Measurements from ENCODE around the gene INO80D.
"Not testable (repeated sequence)": the region's sequence is repeated elsewhere in the genome, so short reads cannot be mapped to it uniquely, and the experiment has no call there.

Gene INO80D

GRCh38 chr2:206085742-206086445 is at the start of gene INO80D:
TSS of gene INO80D (minus strand) at chr2:206086174. CDS start at chr2:206063016, 23,158 bp downstream.
- DNase-seq = peak; percentile 89

DNA sequence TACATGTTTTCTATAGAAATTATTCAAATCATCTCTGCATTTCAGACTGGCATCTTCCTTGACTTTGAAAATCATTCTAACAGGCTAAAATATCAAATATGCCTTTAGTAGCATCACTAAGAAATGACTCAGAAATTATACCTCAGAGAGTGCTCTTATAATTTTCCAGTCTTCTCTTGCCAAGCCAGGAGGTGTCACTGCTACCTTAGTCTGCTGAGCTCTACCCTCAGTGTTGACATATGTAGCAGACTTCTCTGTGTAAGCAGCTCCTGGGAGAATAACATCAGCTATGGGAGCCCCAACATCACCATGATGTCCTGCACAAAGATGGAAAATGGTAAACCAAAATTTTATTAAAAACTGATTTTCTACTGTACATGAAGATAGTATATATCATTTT is 41.7 kb upstream of the INO80D start:
- no peak for DNase-seq

- DNase-seq = no peak
Measured at GRCh38 chr2:206125901-206126300, 39.9 kb upstream of the INO80D start.

- DNase-seq = not testable (repeated sequence)
Measured at GRCh38 chr2:206122569-206122968, 36.6 kb upstream of the INO80D start.

GRCh38 chr2:206116278-206116677 is 30.3 kb upstream of the INO80D start:
- no peak for DNase-seq

DNA sequence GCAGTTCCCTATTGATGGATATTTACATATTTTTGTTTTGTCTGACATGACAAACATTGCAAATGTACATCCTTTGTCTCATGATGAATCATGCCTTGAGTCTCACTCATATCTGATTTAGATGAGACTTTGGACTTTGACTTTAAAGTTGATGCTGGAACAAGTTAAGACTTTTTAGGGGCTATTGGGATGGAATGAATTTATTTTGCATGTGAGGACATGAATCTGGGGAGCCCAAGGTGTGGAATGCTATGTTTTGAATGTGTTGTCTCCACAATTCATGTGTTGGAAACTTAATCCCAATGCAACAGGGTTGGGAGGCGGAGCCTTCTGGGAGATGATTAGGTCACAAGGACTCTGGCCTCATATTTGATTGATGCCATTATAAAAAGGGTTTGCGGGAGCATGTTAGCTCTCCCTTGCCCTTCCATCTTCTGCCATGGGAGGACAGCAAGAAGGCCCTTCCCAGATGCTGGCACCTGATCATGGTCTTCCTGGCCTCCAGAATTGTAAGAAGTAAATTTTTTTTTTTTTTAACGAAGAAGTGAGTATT is 29.1 kb upstream of the INO80D start:
- no peak for DNase-seq

DNA sequence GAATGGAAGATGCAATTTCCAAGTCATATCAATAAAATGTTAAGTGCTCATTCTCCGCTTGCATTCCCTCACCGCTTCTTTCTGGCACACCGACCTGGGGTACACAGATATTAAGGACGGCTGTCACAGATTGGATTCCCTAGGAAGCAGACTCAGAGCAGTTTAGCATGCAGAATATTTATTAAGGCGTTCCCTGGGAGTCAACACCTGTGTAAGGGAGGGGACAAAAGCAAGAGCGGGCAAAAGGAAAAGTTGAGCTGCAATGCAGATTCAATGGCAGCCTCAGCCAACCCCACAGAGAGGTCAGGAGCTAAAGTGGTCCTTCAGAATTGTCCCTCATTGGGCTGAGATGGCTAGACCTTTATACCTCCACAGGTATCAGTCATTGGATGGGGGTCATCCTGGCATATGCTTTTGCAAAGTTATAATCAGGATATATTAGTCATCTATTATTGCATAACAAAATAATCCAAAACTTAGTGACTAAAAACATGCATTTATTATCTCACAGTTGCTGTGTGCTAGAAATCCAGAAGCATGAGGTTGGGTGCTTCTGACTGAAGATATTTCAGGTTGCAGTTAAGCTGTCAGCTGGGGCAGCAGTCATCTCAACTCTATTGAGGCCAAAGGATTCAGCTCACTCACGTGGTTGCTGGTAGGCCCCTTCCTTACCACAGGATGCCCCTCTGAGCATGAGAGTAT is 27.0 kb upstream of the INO80D start:
- DNase-seq = no peak

DNA sequence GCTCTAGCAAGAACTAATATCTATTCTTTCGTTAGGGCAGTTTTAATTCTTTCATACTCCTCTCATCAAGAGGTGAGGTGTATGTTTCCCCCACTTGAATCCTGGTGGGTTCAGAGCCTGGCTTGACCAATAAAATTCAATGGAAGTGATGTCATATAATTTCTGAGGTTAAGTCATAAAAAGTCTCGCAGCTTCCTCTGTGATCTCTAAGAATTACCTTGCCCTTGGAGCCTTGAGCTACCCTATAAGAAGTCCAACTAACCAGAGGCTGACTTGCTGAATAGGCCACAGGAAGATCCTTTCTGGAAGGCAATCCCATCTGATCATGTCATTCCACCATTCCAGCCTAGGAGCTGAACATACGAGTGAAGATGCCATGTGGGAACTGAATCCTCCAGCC is 26.1 kb upstream of the INO80D start:
- DNase-seq = no peak

GRCh38 chr2:206108713-206109112 is 22.7 kb upstream of the INO80D start:
- DNase-seq = no peak

- no peak for DNase-seq
Measured at GRCh38 chr2:206105541-206105940, 19.6 kb upstream of the INO80D start.

- DNase-seq = no peak
Measured at GRCh38 chr2:206105038-206105437, 19.1 kb upstream of the INO80D start.

GRCh38 chr2:206098872-206099271 is 12.9 kb upstream of the INO80D start:
- not testable (repeated sequence) for DNase-seq

- DNase-seq = no peak
Measured at GRCh38 chr2:206098471-206098870, 12.5 kb upstream of the INO80D start.

GRCh38 chr2:206096876-206097275 is 10.9 kb upstream of the INO80D start:
- no peak for DNase-seq

DNA sequence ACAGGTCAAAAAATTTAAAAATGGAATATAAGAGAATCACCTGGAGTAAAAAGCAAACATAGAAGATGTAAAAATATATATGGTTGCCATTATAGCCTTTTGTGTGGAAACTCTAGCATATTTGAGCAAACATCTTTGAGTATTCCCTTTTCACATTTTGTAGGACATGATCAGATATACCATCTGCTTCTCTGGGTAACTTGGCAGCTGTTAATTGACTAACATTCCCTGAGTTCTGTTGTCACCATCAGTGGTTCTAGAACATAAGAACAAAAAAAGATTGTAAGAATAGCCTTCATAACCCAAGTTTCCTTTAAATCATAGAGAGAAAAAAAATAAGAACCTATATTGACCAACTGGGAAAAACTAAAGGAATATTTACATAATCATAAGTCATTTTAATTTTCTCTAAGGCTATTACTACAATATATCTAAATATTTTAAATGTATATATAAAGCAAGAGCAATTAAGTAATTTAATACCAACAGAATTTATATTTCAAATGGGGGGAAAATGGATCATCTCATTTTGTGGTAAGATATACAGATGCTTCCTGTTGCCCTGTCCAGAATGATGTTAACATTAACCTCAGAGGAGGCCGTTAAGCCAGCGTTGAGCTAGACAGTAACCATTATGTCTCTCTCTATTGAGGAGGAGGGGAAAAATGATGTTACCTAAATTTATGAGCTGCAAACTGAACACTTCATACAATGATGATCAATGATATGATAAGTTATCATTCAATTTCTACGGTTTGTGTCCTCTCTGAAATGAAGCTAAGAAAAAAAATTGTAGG is 9.8 kb upstream of the INO80D start:
- DNase-seq = no peak

DNA sequence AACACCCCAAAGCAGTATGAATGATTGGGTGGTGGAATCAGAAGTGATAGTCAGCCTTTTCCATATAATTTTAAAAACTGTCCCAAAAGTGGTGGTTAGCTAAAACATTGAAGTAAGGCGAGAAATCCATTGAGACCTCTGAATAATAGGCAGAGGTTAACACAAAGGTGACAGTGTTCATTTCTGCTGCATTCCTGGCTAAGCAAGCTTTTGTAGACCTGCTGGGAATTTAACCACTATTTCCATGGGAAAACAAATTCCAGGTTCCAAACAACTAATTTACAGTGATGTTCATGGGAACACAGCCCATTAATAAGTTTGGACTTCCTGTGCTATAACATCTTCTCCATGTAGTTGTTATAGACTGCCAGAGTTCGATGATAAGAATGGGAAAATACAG is 6.3 kb upstream of the INO80D start:
- DNase-seq = no peak

DNA sequence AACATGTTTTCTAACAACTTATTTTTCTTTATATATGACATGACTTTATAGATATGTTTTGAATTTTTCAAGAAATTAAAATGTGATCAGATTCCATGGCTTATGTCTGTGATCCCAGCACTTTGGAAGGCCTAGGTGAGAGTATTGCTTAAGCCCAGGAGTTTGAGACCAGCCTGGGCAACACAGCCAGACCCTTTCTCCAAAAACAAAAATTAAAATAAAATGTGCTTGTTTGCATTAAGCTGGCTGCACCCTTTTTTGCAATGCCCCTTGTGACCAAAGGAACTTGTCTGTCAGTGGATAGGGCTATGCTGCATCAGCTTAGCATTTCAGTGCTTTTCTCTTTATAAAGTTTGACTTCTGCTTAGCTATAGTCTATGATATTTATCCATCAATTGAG is 2.3 kb upstream of the INO80D start:
- DNase-seq = no peak

DNA sequence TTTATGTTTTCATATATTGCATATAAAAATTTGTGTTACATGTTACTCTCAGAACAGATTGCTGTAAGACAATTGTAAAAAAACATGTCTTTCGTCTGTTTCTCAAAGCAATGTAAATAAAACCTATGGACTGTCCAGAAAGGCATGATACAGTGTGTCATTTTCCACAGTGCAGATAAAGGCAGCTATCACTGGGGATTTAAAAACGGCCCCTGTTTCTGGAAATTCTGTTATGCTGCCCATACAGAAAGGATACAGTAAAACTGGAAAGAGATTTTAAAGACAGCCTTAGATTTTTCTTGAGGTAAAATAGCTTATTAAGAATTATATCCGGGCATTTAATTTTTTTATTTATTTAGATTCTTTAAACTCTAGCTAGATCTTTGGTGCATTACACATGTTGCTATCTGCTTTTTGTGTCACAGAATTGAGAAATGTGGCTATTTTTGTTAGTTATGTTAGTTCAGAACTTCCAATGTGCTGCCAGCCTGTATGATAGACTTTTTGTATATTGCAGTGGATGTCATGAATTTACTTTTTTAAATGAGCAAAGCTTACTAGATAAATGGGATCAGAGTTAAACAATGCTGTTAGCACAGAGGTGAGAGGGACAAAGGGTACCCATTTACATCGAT is 859 bp upstream of the INO80D start:
- peak; percentile 8 for DNase-seq

GRCh38 chr2:206084870-206085741 is 868 bp downstream of the INO80D start:
- DNase-seq = peak; percentile 56

DNA sequence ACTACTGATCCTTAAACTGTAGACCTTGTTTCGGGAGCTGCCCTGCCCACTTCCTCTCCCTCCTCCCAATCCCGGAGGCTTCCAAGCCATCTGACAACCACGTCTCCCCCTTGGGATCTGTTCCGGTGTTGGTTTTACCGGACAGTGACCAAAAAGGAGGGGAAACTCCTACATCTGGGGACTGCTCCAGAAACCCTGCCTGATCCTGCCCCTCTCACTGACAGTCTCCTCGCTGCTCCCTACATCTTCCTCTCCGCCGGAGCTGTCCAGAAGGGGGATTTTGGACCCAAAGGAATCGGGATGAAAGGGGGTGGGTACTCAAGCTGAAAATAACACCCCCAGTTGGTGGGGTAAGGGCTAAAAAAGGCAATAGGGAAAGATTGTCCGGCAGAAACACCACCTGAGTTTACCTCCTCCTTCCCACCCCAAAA is 1.5 kb downstream of the INO80D start:
- DNase-seq = peak; percentile 33

- DNase-seq = peak; percentile 29
Measured at GRCh38 chr2:206083602-206084438, 2.2 kb downstream of the INO80D start.

All from CD4-positive, alpha-beta T cell treated with Interleukin-21 for 1 hour (primary cell).